ENCODE measurements around the gene PIGT.
A peak's percentile ranks its signal among the peaks of the same experiment; 100 is the strongest.

The PIGT gene

GRCh38 chr20:45456632-45457031 is 40.7 kb downstream of the PIGT start:
- H3K4me1 ChIP-seq (ENCODE audit: control insufficient read depth, insufficient read depth, low read length) = no peaks in the 10 kb centered on the region
- CTCF ChIA-PET = interaction anchor here (0.6 to 3.7 kb wide), 5 partner anchors 9 to 830 kb away, joined by 3 to 27 read pairs (median 4); no protein-coding TSS in a partner anchor

GRCh38 chr20:45459606-45460005 is 43.7 kb downstream of the PIGT start:
- H3K9me3 ChIP-seq (ENCODE audit: control insufficient read depth, insufficient read depth, low read depth, low read length) = no peaks in the 10 kb centered on the region
- H3K36me3 ChIP-seq (ENCODE audit: control insufficient read depth in 2 of 2, insufficient read depth in 1 of 2, low read length in 2 of 2) = no peaks in the 10 kb centered on the region
- TF ChIP-seq RBAK (tag by site-specific recombination; IDR thresholded peaks at IDR 0.05) = no peak
- no peak for TF ChIP-seq OSR2 (tag by site-specific recombination; IDR thresholded peaks at IDR 0.05)
- TF ChIP-seq ZNF530 (tag by site-specific recombination; IDR thresholded peaks at IDR 0.05; ENCODE audit: low read depth) = no peak
- TF ChIP-seq ZNF596 (tag by site-specific recombination; IDR thresholded peaks at IDR 0.05) = no peak
- no peak for TF ChIP-seq ZNF560 (tag by site-specific recombination; IDR thresholded peaks at IDR 0.05; ENCODE audit: borderline replicate concordance)
- TF ChIP-seq ZFP37 (tag by site-specific recombination; IDR thresholded peaks at IDR 0.05) = no peak
- no peak for TF ChIP-seq ZNF239 (tag by site-specific recombination; IDR thresholded peaks at IDR 0.05)
- no peak overlapping the region for H3K4me3 ChIP-seq (ENCODE audit: low read depth, low read length)
- no peaks in the 10 kb centered on the region for H3K4me1 ChIP-seq (ENCODE audit: control insufficient read depth, insufficient read depth, low read length)
- POLR2A ChIA-PET = no interaction called here
- H3K27ac ChIP-seq (ENCODE audit: extremely low read depth, low read depth, low read length) = no peak overlapping the region
- CTCF ChIA-PET = interaction anchor here (0.7 to 3.7 kb wide), 6 partner anchors 8 to 311 kb away, joined by 3 to 17 read pairs (median 3); no protein-coding TSS in a partner anchor

More at GRCh38 chr20:45456632-45457031, 40.7 kb downstream of the PIGT start:
- Histone ChIP-seq H3K27ac (ENCODE audit: extremely low read depth, low read depth, low read length) (no peak overlapping the region), H3K36me3 (ENCODE audit: control insufficient read depth in 2 of 2, insufficient read depth in 1 of 2, low read length in 2 of 2) (no peaks in the 10 kb centered on the region), H3K4me3 (ENCODE audit: low read depth, low read length) (no peak overlapping the region), H3K9me3 (ENCODE audit: control insufficient read depth, insufficient read depth, low read depth, low read length) (no peaks in the 10 kb centered on the region)
- no peak for TF ChIP-seq ZNF549 (tag by site-specific recombination; IDR thresholded peaks at IDR 0.05)
- TF ChIP-seq BCL11B (tag by site-specific recombination; IDR thresholded peaks at IDR 0.05; ENCODE audit: low read depth) = no peak
- TF ChIP-seq ZIC2 (tag by site-specific recombination; IDR thresholded peaks at IDR 0.05) = no peak
- no peak for TF ChIP-seq ZNF701 (tag by site-specific recombination; IDR thresholded peaks at IDR 0.05)
- no peak for TF ChIP-seq SP7 (tag by site-specific recombination; IDR thresholded peaks at IDR 0.05)
- peak; percentile 37 for TF ChIP-seq ZNF654 (tag by site-specific recombination; IDR thresholded peaks at IDR 0.05; ENCODE audit: low read depth)
- POLR2A ChIA-PET = interaction anchor here (1.2 kb wide), 1 partner anchor 94 kb away, joined by 3 read pairs; the partner anchor contains the start of gene SYS1

GRCh38 chr20:45461225-45461624 is 45.3 kb downstream of the PIGT start:
- Histone ChIP-seq H3K4me1 (ENCODE audit: control insufficient read depth, insufficient read depth, low read length) (no peaks in the 10 kb centered on the region), H3K9me3 (ENCODE audit: control insufficient read depth, insufficient read depth, low read depth, low read length) (no peaks in the 10 kb centered on the region), H3K4me3 (ENCODE audit: low read depth, low read length) (no peak overlapping the region), H3K36me3 (ENCODE audit: control insufficient read depth in 2 of 2, insufficient read depth in 1 of 2, low read length in 2 of 2) (no peaks in the 10 kb centered on the region), H3K27ac (ENCODE audit: extremely low read depth, low read depth, low read length) (no peak overlapping the region)
- no peak for TF ChIP-seq ZNF211 (tag by site-specific recombination; IDR thresholded peaks at IDR 0.05; ENCODE audit: low read depth)
- no peak for TF ChIP-seq PRDM2 (tag by site-specific recombination; IDR thresholded peaks at IDR 0.05; ENCODE audit: borderline replicate concordance)
- TF ChIP-seq SP7 (tag by site-specific recombination; IDR thresholded peaks at IDR 0.05) = no peak
- TF ChIP-seq ZFP3 (tag by site-specific recombination; IDR thresholded peaks at IDR 0.05; ENCODE audit: low read depth) = no peak
- no peak for TF ChIP-seq PBX3 (CRISPR knock-in tag; IDR thresholded peaks at IDR 0.05)
- TF ChIP-seq ZNF121 (tag by site-specific recombination; IDR thresholded peaks at IDR 0.05) = no peak
- TF ChIP-seq GLIS1 (tag by site-specific recombination; IDR thresholded peaks at IDR 0.05) = no peak
- TF ChIP-seq INSM2 (tag by site-specific recombination; IDR thresholded peaks at IDR 0.05) = no peak
- TF ChIP-seq ZNF423 (tag by site-specific recombination; IDR thresholded peaks at IDR 0.05) = no peak
- no peak for TF ChIP-seq HOXC10 (CRISPR knock-in tag; IDR thresholded peaks at IDR 0.05)
- no peak for TF ChIP-seq ZNF670 (tag by site-specific recombination; IDR thresholded peaks at IDR 0.05; ENCODE audit: low read depth)
- ChIA-PET CTCF (interaction anchor here (0.6 to 3.7 kb wide), 7 partner anchors 11 to 310 kb away, joined by 3 to 17 read pairs (median 7); no protein-coding TSS in a partner anchor), POLR2A (no interaction called here)

Data from HEK293 (cell line).